HUES48 (cell line): Measurements from ENCODE around the gene AP2S1.

Source experiments
- H3K27ac ChIP-seq: one replicate; pipeline ENCODE4 v1.7.0; 2013; ENCODE audit warnings: low read depth, low read length, inconsistent platforms
- H3K27me3 ChIP-seq: 2 replicates; pipeline ENCODE4 v1.6.1; 2013; ENCODE audit warnings: mild to moderate bottlenecking, low read length; ENCODE audit not compliant: control insufficient read depth, insufficient read depth
- H3K36me3 ChIP-seq: 2 replicates; pipeline ENCODE4 v1.6.1; 2013; ENCODE audit warnings: low read length; ENCODE audit not compliant: control insufficient read depth, insufficient read depth
- H3K4me1 ChIP-seq: 2 replicates; pipeline ENCODE4 v1.6.1; 2013; ENCODE audit warnings: mild to moderate bottlenecking, low read length; ENCODE audit not compliant: control insufficient read depth, insufficient read depth
- H3K4me3 ChIP-seq: 2 replicates; pipeline ENCODE4 v1.5.1; 2013; ENCODE audit warnings: mild to moderate bottlenecking, low read depth, low read length
- H3K9ac ChIP-seq: 2 replicates; pipeline ENCODE4 v1.6.1; 2013; ENCODE audit warnings: mild to moderate bottlenecking, low read depth, low read length, moderate library complexity
- H3K9me3 ChIP-seq: 2 replicates; pipeline ENCODE4 v1.6.1; 2013; ENCODE audit warnings: low read length; ENCODE audit not compliant: control insufficient read depth, insufficient read depth

Gene AP2S1

DNA sequence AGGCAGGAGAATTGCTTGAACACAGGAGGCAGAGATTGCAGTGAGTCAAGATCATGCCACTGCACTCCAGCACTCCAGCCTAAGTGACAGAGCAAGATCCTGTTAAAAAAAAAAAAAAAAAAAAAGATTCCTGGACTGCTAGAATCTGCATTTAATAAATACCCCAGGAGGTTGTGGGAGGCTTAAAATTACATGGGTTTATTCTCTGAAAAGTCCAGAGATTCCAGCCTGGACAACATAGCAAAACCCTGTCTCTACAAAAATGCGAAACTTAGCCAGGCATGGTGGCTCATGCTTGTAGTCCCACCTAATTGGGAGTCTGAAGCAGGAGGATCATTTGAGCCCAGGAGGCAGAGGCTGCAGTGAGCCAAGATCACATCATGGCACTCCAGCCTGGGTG is 52.8 kb downstream of the AP2S1 start:
- Histone ChIP-seq H3K4me1 (no peaks in the 10 kb centered on the region), H3K27me3 (no peaks in the 10 kb centered on the region), H3K9ac (no peak overlapping the region), H3K4me3 (no peak overlapping the region), H3K9me3 (no peaks in the 10 kb centered on the region), H3K36me3 (no peaks in the 10 kb centered on the region), H3K27ac (no peak overlapping the region)

DNA sequence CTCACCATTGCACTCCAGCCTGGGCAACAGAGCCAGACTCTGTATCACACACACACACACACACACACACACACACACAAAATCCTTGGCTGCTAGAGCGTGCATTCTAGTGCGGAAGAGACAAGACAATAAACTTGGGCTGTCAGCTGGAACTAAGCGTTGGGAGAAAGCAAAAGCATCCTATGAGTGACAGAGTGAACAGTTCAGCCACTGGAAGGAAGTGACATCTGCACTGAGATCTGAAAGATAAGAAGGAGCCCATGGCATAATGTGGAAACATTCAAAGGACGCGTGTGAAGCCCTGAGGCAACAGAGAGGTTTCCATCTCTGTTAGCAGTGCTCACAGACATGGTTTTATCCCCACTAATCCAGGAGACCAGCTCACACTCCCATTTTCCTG is 58.7 kb downstream of the AP2S1 start:
- no peak overlapping the region for H3K9ac ChIP-seq
- H3K4me1 ChIP-seq: no peaks in the 10 kb centered on the region
- H3K9me3 ChIP-seq: no peaks in the 10 kb centered on the region
- no peaks in the 10 kb centered on the region for H3K27me3 ChIP-seq
- no peaks in the 10 kb centered on the region for H3K36me3 ChIP-seq
- H3K27ac ChIP-seq: no peak overlapping the region
- H3K4me3 ChIP-seq: no peak overlapping the region

DNA sequence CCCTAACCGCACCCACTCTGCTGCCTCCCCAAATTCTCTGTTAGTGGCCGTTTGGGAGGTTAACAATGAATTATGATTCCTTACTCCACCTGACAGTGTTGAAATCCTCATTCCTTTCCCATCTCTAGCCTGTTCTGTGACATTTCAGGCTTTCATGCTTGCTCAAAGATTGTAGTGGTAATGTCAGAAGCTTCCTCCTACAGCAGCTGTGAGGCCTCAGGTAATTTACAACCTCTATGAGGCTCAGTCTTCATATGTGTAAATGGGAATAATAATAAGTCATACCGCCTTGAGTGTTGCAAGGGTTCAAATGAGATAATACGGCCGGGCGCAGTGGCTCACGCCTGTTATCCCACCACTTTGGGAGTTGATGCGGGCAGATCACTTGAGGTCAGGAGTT is 61.3 kb downstream of the AP2S1 start:
- Histone ChIP-seq H3K27ac (no peak overlapping the region), H3K9ac (no peak overlapping the region), H3K4me3 (no peak overlapping the region), H3K27me3 (no peaks in the 10 kb centered on the region), H3K4me1 (peaks cover 7% of the 10 kb centered on the region), H3K36me3 (peaks cover 12% of the 10 kb centered on the region), H3K9me3 (no peaks in the 10 kb centered on the region)

DNA sequence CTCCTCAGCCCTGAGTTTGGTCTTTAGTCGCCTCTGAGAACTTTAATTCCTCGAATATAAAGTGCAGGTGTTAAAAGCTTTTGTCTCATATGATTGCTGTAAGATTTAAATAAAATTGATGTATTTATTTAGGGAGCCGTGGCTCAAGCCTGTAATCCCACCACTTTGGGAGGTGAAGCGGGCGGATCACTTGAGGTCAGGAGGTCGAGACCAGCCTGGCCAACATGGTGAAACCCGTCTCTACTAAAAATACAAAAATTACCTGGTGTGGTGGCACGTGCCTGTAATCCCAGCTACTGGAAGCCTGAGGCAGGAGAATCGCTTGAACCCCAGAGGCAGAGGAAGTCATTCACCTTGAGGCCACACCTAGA is 61.7 kb downstream of the AP2S1 start:
- H3K27me3 ChIP-seq: no peaks in the 10 kb centered on the region
- no peak overlapping the region for H3K4me3 ChIP-seq
- no peaks in the 10 kb centered on the region for H3K9me3 ChIP-seq
- peaks cover 11% of the 10 kb centered on the region for H3K4me1 ChIP-seq
- H3K27ac ChIP-seq: no peak overlapping the region
- peaks cover 16% of the 10 kb centered on the region for H3K36me3 ChIP-seq
- H3K9ac ChIP-seq: no peak overlapping the region

DNA sequence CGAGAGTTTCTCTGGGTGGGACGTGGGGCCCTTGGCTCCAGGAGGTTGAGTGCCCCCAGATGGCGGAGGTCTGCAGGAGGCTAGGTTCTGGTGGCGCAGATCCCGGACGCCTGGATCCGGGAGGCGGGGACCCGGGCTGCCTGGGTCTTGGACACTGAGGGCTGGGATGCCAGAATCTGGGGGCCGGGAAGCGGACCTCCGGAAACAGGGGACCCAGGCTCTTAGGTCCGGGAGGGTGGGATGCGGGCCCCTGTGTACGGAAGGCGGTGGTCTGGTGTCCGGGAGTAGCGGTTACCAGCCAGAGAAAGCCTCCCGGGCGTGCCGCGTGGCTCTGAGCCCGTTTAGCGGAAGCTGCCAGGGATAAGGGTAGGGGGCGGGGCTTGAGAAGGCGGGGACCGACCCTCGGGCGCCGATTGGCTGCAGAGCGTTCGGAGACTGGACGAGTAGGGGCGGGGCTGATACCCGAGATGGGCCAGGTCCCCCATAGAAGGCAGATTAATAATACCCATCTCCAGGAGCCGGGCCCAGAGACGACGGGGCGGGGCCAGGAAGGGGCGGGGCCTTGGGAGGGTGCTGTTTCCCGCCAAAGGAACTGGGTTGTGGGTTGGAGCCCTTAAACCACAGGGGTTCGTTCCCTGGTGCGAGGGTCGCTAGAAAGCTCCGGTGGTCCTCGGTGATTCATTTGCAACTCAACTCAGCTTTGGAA is 62.2 kb downstream of the AP2S1 start, which contains the start of gene SLC1A5:
Gene SLC1A5, minus strand, starts transcription at position 333 of the 706 bp plus-strand sequence. CDS start 629 bp downstream, outside the sequence.
- Histone ChIP-seq H3K9ac (peak within 1 kb of the TSS; percentile 92), H3K9me3 (no peaks in the 10 kb centered on the region), H3K4me3 (peak within 1 kb of the TSS; percentile 80), H3K4me1 (peaks cover 13% of the 10 kb centered on the region), H3K27ac (peak within 1 kb of the TSS; percentile 91), H3K36me3 (peaks cover 21% of the 10 kb centered on the region), H3K27me3 (no peaks in the 10 kb centered on the region)
